Measurements from ENCODE around the gene CTIF. TPM values are rescaled to one million over a fixed set of nuclear protein-coding genes. Genes with fewer than 3 reads are reported as not detected.

The CTIF gene
- total RNA-seq, 1 donor from 2014 or later, result 48.5 TPM

DNA sequence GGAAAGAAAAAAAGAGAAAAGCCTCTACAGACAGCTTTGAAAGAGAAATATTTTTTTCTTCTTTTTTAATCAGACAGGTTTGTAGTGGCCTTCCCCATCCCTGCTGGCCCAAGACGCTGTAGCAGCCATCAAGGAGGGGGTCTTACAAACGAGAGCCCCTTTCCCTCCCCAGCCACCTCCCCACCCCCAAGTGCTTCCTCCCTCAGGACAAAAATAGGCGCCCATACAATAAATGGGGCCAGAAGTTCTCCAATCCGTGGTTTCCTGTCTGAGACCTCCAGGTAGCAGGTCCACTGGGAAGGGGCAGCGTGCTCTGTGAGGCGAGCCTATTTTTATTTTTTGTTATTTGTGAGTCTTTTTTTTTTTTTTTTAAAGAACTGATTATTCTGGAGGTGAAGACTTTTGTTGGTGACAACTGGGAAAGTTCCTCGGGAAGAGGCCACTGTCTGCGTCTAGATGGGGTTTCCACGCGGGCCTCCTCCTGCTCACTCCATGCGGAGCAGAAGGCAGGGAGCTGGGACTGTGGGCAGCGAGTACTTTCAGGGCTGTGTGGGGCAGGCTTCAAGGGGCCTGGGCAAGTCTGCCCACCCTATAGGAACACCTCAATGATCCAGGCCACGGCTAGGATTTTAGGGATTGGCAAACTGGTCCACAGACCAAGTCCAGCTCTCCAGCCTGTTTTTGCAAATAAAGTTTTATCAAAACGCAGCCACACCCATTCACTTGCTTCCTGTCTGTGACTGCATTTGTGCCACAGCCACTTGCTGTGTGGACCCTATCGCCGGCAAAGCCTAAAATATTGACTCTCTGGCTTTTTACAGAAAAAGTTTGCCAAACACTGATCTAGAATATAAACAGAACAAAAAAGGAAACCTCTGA lies 139.6 kb downstream of the CTIF start:
- TF ChIP-seq, protein P1, sequence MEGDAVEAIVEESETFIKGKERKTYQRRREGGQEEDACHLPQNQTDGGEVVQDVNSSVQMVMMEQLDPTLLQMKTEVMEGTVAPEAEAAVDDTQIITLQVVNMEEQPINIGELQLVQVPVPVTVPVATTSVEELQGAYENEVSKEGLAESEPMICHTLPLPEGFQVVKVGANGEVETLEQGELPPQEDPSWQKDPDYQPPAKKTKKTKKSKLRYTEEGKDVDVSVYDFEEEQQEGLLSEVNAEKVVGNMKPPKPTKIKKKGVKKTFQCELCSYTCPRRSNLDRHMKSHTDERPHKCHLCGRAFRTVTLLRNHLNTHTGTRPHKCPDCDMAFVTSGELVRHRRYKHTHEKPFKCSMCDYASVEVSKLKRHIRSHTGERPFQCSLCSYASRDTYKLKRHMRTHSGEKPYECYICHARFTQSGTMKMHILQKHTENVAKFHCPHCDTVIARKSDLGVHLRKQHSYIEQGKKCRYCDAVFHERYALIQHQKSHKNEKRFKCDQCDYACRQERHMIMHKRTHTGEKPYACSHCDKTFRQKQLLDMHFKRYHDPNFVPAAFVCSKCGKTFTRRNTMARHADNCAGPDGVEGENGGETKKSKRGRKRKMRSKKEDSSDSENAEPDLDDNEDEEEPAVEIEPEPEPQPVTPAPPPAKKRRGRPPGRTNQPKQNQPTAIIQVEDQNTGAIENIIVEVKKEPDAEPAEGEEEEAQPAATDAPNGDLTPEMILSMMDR (conservative IDR thresholded peaks at IDR 0.05), result no peak
- no peaks in the 10 kb centered on the region for H3K9me3 Mint-ChIP-seq
- H3K36me3 Mint-ChIP-seq, result no peaks in the 10 kb centered on the region
- no peak overlapping the region for H3K27ac Mint-ChIP-seq
- H3K27me3 Mint-ChIP-seq, result no peaks in the 10 kb centered on the region
- H3K4me1 Mint-ChIP-seq (ENCODE audit: unreplicated experiment), result peaks cover 14% of the 10 kb centered on the region
- H3K4me3 Mint-ChIP-seq, result no peak overlapping the region
- no peak for DNase-seq (ENCODE audit: extremely low spot score, unreplicated experiment)

DNA sequence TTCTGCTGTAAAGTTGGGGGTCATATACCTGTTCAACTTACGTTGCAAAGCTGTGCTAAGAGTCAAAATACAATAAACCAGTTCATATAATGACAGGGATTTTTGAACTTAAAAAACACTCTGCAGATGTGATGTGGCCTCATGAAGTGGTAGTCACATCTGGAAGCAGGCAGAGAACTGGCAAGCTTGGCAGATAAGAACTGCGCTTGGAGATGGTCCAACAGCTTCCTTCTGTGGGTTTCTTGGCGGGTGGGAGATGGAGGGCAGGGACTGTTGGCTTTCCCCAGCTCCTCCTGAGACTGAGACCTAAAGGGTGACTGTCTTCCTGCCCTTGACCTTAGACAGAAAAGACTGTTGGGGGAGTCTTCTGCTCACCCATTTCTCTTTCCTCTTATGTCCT lies 140.4 kb downstream of the CTIF start:
- TF ChIP-seq, protein P1 (conservative IDR thresholded peaks at IDR 0.05), result no peak
- DNase-seq (ENCODE audit: extremely low spot score, unreplicated experiment), result no peak
- peaks cover 14% of the 10 kb centered on the region for H3K4me1 Mint-ChIP-seq (ENCODE audit: unreplicated experiment)
- H3K36me3 Mint-ChIP-seq, result no peaks in the 10 kb centered on the region
- H3K27me3 Mint-ChIP-seq, result no peaks in the 10 kb centered on the region
- no peak overlapping the region for H3K27ac Mint-ChIP-seq
- no peak overlapping the region for H3K4me3 Mint-ChIP-seq
- no peaks in the 10 kb centered on the region for H3K9me3 Mint-ChIP-seq

DNA sequence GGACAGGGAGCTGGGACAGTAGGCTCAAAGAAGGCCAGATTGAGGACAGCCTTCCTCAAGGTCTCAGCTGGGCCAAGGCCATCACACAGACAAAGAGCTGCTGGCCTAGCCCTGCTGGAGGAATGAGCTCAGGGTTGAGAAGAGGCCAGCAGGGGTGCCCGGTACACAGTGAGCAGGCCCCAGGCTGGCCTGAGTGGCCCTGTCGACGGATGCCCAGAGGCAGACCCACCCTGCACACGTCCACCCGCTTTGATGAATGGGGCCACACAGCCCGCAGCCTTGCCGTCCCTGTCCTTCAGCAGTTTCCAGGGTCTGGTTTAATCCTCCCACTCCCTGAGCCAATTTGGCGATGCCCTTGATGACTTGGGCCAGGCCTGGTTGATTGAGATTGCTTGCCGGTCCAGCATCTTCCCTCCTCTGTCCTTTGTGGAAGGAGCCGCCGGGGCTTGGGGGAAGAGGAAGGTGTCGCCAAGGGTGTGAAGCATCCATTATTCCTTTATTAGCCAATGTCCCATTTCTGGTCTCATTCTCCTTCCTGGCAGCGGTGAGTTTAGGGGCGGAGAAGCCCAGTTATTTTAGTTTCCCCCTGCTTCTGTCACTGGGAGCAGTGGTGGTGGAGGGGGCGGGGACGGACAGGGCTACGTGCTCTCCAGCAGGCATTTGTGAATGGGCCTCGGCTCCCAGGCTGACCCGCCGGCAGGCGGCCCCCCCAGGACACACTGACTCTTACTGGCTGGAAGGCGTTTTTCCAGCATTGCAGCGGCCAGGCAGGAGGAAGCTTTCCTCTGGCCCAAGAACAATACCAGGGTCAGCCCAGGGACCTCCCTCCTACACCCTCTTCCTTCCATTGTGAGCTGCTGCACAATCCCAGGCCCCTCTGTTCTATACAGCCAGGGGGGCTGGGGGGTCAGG lies 141.8 kb downstream of the CTIF start:
- Mint-ChIP-seq H3K4me3 (no peak overlapping the region), H3K27ac (no peak overlapping the region), H3K9me3 (no peaks in the 10 kb centered on the region), H3K4me1 (ENCODE audit: unreplicated experiment) (peaks cover 14% of the 10 kb centered on the region), H3K27me3 (no peaks in the 10 kb centered on the region), H3K36me3 (peaks cover 5% of the 10 kb centered on the region)
- TF ChIP-seq, protein P1 (conservative IDR thresholded peaks at IDR 0.05), result peak; percentile 34
- no peak for DNase-seq (ENCODE audit: extremely low spot score, unreplicated experiment)

DNA sequence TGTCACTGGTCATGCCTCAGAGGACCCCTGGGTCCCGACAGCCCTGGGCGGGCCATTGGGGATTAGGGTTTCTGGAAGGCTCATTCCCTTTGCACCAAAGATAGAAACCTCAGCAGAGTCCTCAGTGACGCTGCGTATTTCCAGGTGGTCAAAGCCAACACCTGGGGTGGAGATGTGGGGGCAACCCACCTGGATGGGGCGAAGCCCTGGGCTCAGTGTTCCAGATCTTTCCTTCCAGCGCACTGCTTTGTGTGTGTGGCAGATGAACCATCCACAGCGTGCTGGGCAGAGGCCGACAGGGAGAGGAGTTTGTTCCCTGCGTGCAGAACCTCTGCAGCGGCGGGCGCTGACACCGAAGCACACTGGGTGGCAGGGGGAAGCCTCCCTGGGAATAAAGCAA lies 143.9 kb downstream of the CTIF start:
- no peak overlapping the region for H3K27ac Mint-ChIP-seq
- H3K4me1 Mint-ChIP-seq (ENCODE audit: unreplicated experiment), result peaks cover 11% of the 10 kb centered on the region

DNA sequence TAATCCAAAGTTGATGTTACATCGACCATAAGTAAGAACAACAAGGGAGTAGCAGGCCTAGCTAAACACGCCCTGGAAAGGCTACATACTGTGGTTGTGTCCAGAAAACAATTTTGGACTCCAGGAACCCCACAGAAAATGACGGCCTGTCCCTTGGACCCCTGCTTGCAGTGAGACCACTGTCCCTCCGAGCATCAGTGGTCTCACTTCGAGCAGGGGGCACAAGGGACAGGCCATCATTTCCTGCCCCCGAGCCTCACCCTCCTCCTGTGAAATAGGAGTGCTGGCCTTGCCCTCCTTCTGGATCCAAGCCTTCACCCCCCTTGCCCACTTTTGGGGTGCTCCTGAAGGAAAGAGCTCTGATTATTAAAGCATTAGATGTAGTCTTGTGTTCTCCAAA lies 144.4 kb downstream of the CTIF start:
- H3K4me3 Mint-ChIP-seq, result no peak overlapping the region
- H3K36me3 Mint-ChIP-seq, result peaks cover 5% of the 10 kb centered on the region
- DNase-seq (ENCODE audit: extremely low spot score, unreplicated experiment), result no peak
- H3K9me3 Mint-ChIP-seq, result no peaks in the 10 kb centered on the region
- TF ChIP-seq, protein P1 (conservative IDR thresholded peaks at IDR 0.05), result no peak
- H3K4me1 Mint-ChIP-seq (ENCODE audit: unreplicated experiment), result peaks cover 9% of the 10 kb centered on the region
- H3K27me3 Mint-ChIP-seq, result no peaks in the 10 kb centered on the region
- no peak overlapping the region for H3K27ac Mint-ChIP-seq

More for the DNA sequence above, 143.9 kb downstream of the CTIF start:
- Mint-ChIP-seq H3K27me3 (no peaks in the 10 kb centered on the region), H3K9me3 (no peaks in the 10 kb centered on the region), H3K36me3 (peaks cover 5% of the 10 kb centered on the region), H3K4me3 (no peak overlapping the region)
- TF ChIP-seq, protein P1 (conservative IDR thresholded peaks at IDR 0.05), result no peak
- no peak for DNase-seq (ENCODE audit: extremely low spot score, unreplicated experiment)
